Calu3 (cell line): ENCODE data around the gene DNAH12. TPM values are rescaled to one million over a fixed set of nuclear protein-coding genes. Genes with fewer than 3 reads are reported as not detected.
"Not testable (repeated sequence)": the region's sequence is repeated elsewhere in the genome, so short reads cannot be mapped to it uniquely, and the experiment has no call there.

ENCODE experiments used
- BruUV-seq: library from RNA; stranded (reverse); fragments of 400-500 nt; replicated peaks from 2 replicates; lab custom pipeline; 2021; lab: Mats Ljungman, UMichigan
- CTCF ChIA-PET: fragments of 300-600 bp; sonication (Branson Sonifier 250); formaldehyde crosslinking; loops from one replicate; lab custom pipeline; 2022; ENCODE audit warnings: antibody characterized with exemption; lab: Charles Lee
- DNase-seq: peaks from one replicate; pipeline ENCODE4 v3.0.0; 2022
- H3K27ac Mint-ChIP-seq: one replicate; pipeline ENCODE4 v1.8.0; 2022; ENCODE audit warnings: mixed read lengths; ENCODE audit not compliant: unreplicated experiment
- H3K27me3 Mint-ChIP-seq: one replicate; pipeline ENCODE4 v1.8.0; 2022; ENCODE audit warnings: mixed read lengths; ENCODE audit not compliant: unreplicated experiment
- H3K36me3 Mint-ChIP-seq: one replicate; pipeline ENCODE4 v1.8.0; 2022; ENCODE audit warnings: mild to moderate bottlenecking, moderate library complexity, mixed read lengths; ENCODE audit not compliant: insufficient read depth, unreplicated experiment
- H3K4me1 Mint-ChIP-seq: one replicate; pipeline ENCODE4 v1.8.0; 2022; ENCODE audit warnings: mild to moderate bottlenecking, low read depth, mixed read lengths; ENCODE audit not compliant: unreplicated experiment
- H3K4me3 Mint-ChIP-seq: one replicate; pipeline ENCODE4 v1.8.0; 2022; ENCODE audit warnings: mild to moderate bottlenecking, low read depth, moderate library complexity, mixed read lengths; ENCODE audit not compliant: unreplicated experiment
- H3K9me3 Mint-ChIP-seq: one replicate; pipeline ENCODE4 v1.8.0; 2022; ENCODE audit warnings: low read depth, mixed read lengths; ENCODE audit not compliant: unreplicated experiment
- CTCF ChIP-seq: fragments of 200-600 bp; IDR thresholded peaks from one replicate; pipeline ENCODE4 v1.8.0; 2022; ENCODE audit warnings: antibody characterized with exemption; ENCODE audit not compliant: unreplicated experiment
- intact Hi-C: fragments of 100-400 bp; cut with micrococcal nuclease; formaldehyde crosslinking; loops from one replicate; pipeline ENCODE4 v1.10.0; 2022; ENCODE audit not compliant: unreplicated experiment
- total RNA-seq: library from RNA; stranded (reverse); gene quantifications from 2 replicates; pipeline ENCODE4 v1.2.3, GENCODE V29; 2022

Gene DNAH12
- total RNA-seq, 1 experiment from 2014 or later: 0.92 TPM

- H3K9me3 Mint-ChIP-seq: no peaks in the 10 kb centered on the region
- no TSS peak for BruUV-seq
- no peak overlapping the region for H3K27ac Mint-ChIP-seq
- no peaks in the 10 kb centered on the region for H3K4me1 Mint-ChIP-seq
- no peak overlapping the region for H3K4me3 Mint-ChIP-seq
- no peak for TF ChIP-seq CTCF
- H3K27me3 Mint-ChIP-seq: no peaks in the 10 kb centered on the region
- CTCF ChIA-PET: interaction anchor here (0.6 kb wide), 2 partner anchors 78 to 235 kb away, joined by 4 read pairs; no protein-coding TSS in a partner anchor
- H3K36me3 Mint-ChIP-seq: no peaks in the 10 kb centered on the region
- intact Hi-C loops: loop anchor here (10.0 kb wide), 1 partner anchor 91 kb away; the partner anchor contains the start of gene PDE12
- DNase-seq: no peak
These were observed 80.1 kb downstream of the DNAH12 start for GRCh38 chr3:57464011-57464410.

DNA sequence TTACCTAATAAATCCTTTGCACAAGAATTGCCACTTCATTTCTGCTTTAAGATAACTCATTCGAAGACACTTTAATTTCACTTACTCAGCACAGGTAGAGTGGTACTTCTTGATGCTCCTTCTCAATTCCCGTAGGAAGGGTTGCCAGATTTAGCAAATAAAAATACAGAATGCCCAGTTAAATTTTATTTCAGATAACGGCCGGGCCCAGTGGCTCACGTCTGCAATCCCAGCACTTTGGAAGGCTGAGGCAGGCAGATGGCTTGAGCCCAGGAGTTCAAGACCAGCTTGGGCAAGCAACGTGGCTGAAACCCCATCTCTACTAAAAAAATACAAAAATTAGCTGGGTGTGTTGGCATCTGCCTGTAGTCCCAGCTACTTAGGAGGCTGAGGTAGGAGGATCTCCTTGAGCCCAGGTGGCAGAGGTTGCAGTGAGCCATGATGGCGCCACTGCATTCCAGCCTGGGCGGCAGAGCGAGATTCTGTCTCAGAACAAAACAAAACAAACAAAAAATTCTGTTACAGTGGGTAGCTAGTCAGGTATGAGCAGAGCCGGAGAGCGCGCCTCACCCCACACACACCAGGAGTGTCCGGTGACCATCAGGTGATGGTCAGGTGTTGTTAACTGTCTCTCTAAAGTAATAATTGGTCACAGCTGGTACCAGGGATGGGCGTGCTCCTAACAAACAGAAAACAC is 92.8 kb downstream of the DNAH12 start:
- no peak for TF ChIP-seq CTCF
- peak overlapping the region; percentile 65 for H3K27ac Mint-ChIP-seq
- H3K36me3 Mint-ChIP-seq: peaks cover 13% of the 10 kb centered on the region
- H3K9me3 Mint-ChIP-seq: no peaks in the 10 kb centered on the region
- DNase-seq: peak; percentile 6
- H3K4me1 Mint-ChIP-seq: peaks cover 26% of the 10 kb centered on the region
- CTCF ChIA-PET: interaction anchor here (0.6 kb wide), 1 partner anchor 16 kb away, joined by 3 read pairs; no protein-coding TSS in a partner anchor
- intact Hi-C loops: no loop called here
- BruUV-seq: no TSS peak
- H3K4me3 Mint-ChIP-seq: peak overlapping the region; percentile 50
- H3K27me3 Mint-ChIP-seq: no peaks in the 10 kb centered on the region

DNA sequence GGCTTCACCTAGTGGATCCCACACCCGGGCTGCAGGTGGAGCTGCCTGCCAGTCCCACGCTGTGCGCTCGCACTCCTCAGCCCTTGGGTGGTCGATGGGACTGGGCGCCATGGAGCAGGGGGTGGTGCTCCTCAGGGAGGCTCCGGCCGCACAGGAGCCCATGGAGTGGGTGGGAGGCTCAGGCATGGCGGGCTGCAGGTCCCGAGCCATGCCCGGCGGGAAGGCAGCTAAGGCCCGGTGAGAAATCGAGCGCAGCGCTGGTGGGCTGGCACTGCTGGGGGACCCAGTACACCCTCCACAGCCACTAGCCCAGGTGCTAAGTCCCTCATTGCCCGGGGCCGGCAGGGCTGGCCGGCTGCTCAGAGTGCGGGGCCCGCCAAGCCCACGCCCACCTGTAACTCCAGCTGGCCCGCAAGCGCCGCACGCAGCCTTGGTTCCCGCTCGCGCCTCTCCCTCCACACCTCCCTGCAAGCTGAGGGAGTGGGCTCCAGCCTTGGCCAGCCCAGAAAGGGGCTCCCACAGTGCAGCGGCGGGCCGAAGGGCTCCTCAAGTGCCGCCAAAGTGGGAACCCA is 94.8 kb downstream of the DNAH12 start:
- BruUV-seq, intact Hi-C loops, H3K4me3 Mint-ChIP-seq, CTCF ChIA-PET, H3K27me3 Mint-ChIP-seq, H3K27ac Mint-ChIP-seq, H3K9me3 Mint-ChIP-seq, DNase-seq: not testable (repeated sequence)
- Mint-ChIP-seq H3K36me3 (peaks cover 13% of the 10 kb centered on the region), H3K4me1 (peaks cover 26% of the 10 kb centered on the region)

- CTCF ChIA-PET: interaction anchor here (0.6 kb wide), 1 partner anchor 122 kb away, joined by 3 read pairs; no protein-coding TSS in a partner anchor
- DNase-seq, H3K27me3 Mint-ChIP-seq, H3K9me3 Mint-ChIP-seq, H3K4me3 Mint-ChIP-seq, intact Hi-C loops, BruUV-seq, H3K27ac Mint-ChIP-seq: not testable (repeated sequence)
- Mint-ChIP-seq H3K4me1 (peaks cover 26% of the 10 kb centered on the region), H3K36me3 (peaks cover 13% of the 10 kb centered on the region)
These were observed 95.7 kb downstream of the DNAH12 start for GRCh38 chr3:57448489-57448888.

DNA sequence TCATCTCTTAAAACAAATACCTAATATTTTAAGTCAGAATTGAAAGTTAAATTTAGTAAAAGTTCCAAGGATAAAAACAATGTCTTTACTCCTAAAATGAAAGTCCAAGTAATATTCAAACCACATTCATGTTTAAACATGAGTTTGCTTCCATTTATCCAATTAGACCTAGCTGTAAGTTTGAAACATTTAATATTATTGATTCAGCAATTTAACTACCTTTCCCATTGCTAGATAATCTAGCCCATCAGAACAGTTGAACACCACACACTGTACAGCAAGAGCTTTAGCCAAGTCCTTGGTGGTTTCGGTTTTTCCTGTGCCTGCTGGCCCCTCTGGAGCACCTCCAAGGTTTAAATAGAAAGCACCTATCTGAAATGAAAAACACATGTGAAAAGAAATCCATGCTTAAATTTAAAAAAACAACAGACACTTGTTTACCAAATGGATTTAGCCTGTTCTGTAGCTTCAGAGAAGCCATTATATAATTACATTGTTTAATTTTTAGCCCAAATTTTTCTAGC is 97.8 kb downstream of the DNAH12 start:
- no peaks in the 10 kb centered on the region for H3K27me3 Mint-ChIP-seq
- H3K4me1 Mint-ChIP-seq: peaks cover 11% of the 10 kb centered on the region
- peak overlapping the region; percentile 19 for H3K4me3 Mint-ChIP-seq
- H3K27ac Mint-ChIP-seq: no peak overlapping the region
- peaks cover 9% of the 10 kb centered on the region for H3K36me3 Mint-ChIP-seq
- BruUV-seq: no TSS peak
- TF ChIP-seq CTCF: no peak
- CTCF ChIA-PET: no interaction called here
- DNase-seq: no peak
- no peaks in the 10 kb centered on the region for H3K9me3 Mint-ChIP-seq
- intact Hi-C loops: no loop called here
